Measurements from ENCODE around the gene GSTO2. TPM values are rescaled to one million over a fixed set of nuclear protein-coding genes. Genes with fewer than 3 reads are reported as not detected.

Gene GSTO2
- total RNA-seq, 2 experiments from 2014 or later: 0.77 to 1.2 TPM

DNA sequence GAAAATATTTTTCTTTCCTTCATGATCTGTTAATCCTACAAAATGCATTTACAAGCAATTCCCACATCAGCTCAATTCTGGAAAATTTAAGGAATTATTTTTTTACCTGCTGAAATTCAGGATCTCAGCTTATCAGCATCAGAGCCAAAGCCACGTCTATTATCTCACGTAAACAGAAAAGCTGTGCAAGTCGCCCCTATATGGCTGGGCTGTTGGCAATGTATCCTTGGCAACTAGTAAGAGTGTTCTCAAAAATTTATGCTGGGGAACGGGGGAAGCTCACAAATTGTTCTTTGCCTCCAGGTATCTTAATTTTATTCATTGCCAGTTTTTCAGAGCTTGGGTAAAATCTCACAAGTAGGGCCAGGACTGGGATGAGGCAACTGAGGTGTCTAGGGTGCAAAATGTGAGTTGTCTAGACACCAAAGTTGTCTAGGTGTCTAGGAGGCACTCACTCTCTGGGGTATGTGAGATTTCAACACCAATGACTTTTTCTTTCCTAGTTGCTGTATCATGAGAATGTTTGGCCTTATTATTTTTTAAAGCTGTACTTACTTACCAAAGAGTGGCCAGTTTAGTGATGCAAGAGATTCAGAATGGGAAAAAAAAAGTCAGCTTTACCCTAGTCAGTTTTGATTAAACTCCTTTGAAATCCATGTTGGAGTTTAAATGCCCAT is 5.1 kb downstream of the GSTO2 start:
- ChIA-PET POLR2A (interaction anchor here (0.9 to 2.2 kb wide), 11 partner anchors 8 to 153 kb away, joined by 3 to 9 read pairs (median 3); partner anchors contain the start of genes CFAP58, GSTO1 and ITPRIP), CTCF (interaction anchor here (0.7 to 3.3 kb wide), 19 partner anchors 9 to 386 kb away, joined by 3 to 23 read pairs (median 5); partner anchors contain the start of genes CFAP58, ITPRIP and SFR1)
- H3K4me3 Mint-ChIP-seq: no peak overlapping the region
- Histone ChIP-seq H3K9me3 (ENCODE audit: control insufficient read depth in 1 of 2, insufficient read depth in 1 of 2, low read length in 2 of 2) (peaks cover 0 to 5% of the 10 kb centered on the region in 2 experiments), H3K27me3 (ENCODE audit: control insufficient read depth in 1 of 2, insufficient read depth in 2 of 2, low read length in 2 of 2) (peaks cover 7 to 12% of the 10 kb centered on the region in 2 experiments), H3K4me3 (ENCODE audit: low read length) (no peak overlapping the region), H3K4me1 (ENCODE audit: insufficient read depth, low read length) (peaks cover 18% of the 10 kb centered on the region), H3K36me3 (ENCODE audit: insufficient read depth, low read length) (no peaks in the 10 kb centered on the region), H3K27ac (ENCODE audit: low read depth in 1 of 2, low read length in 2 of 2) (no peak overlapping the region)
- intact Hi-C loops (cut with DNase I, micrococcal nuclease): loop anchor here in 1 of 2 experiments (2.0 kb wide), 1 partner anchor 77 kb away; no protein-coding TSS in a partner anchor
- peaks cover 7% of the 10 kb centered on the region for H3K4me1 Mint-ChIP-seq (ENCODE audit: low read depth)
- TF ChIP-seq, protein P1, sequence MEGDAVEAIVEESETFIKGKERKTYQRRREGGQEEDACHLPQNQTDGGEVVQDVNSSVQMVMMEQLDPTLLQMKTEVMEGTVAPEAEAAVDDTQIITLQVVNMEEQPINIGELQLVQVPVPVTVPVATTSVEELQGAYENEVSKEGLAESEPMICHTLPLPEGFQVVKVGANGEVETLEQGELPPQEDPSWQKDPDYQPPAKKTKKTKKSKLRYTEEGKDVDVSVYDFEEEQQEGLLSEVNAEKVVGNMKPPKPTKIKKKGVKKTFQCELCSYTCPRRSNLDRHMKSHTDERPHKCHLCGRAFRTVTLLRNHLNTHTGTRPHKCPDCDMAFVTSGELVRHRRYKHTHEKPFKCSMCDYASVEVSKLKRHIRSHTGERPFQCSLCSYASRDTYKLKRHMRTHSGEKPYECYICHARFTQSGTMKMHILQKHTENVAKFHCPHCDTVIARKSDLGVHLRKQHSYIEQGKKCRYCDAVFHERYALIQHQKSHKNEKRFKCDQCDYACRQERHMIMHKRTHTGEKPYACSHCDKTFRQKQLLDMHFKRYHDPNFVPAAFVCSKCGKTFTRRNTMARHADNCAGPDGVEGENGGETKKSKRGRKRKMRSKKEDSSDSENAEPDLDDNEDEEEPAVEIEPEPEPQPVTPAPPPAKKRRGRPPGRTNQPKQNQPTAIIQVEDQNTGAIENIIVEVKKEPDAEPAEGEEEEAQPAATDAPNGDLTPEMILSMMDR (IDR thresholded peaks at IDR 0.05): no peak
- H3K27ac Mint-ChIP-seq: no peak overlapping the region
- peaks cover 18% of the 10 kb centered on the region for H3K27me3 Mint-ChIP-seq
- ATAC-seq (ENCODE audit: poor library complexity): no peak
- no peaks in the 10 kb centered on the region for H3K9me3 Mint-ChIP-seq
- H3K36me3 Mint-ChIP-seq (ENCODE audit: low read depth): peaks cover 2% of the 10 kb centered on the region
- DNase-seq: no peak

DNA sequence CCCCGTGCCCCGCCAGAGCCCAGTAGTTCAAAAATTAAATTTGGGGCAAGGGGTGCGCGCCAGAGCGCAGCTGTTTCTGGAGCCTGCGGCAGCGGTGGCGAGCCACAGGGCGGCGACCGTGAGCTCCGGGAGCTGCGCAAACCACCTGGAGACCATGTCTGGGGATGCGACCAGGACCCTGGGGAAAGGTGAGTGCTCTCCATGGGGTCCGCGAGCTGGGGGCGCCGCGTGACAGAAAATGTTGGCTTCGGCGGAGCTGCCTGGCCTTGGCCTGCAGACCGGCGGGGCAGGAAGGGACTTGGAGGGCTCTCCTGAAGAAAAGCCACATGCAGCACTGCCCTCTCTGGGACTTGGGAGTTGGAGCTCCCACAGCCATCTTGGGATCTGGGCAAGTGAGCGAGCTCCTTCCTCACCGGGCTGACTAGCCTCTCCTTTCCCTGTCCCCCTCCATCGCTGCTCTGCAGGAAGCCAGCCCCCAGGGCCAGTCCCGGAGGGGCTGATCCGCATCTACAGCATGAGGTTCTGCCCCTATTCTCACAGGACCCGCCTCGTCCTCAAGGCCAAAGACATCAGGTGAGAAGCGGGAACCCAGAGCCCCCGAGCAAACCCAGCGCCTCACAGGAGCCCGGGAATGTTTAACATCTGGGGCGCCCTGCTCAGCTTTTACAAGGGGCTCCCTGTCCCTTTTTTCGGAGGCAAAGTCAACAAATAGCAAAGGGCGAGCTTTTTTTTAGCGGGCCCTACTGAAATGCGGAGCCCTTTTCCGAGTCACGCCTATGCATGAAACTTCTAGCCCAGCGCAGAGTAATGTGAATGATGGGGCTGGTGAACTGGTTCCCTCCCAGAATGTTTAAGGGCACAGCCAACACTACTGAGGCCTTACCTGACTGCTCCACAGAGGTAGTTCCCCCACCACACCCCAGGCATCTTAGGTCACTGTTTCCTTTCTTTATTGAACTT is 6.1 kb downstream of the GSTO2 start:
- H3K9me3 Mint-ChIP-seq: no peaks in the 10 kb centered on the region
- no peak overlapping the region for H3K27ac ChIP-seq (ENCODE audit: low read depth in 1 of 2, low read length in 2 of 2)
- no peaks in the 10 kb centered on the region for H3K4me1 Mint-ChIP-seq (ENCODE audit: low read depth)
- DNase-seq: peak in 13 of 14 experiments; percentile 19 to 73 (median 37)
- peak; percentile 94 for ATAC-seq (ENCODE audit: poor library complexity)
- H3K4me1 ChIP-seq (ENCODE audit: insufficient read depth, low read length): peaks cover 9% of the 10 kb centered on the region
- no peak overlapping the region for H3K27ac Mint-ChIP-seq
- TF ChIP-seq, protein P1 (IDR thresholded peaks at IDR 0.05): peak; percentile 71
- intact Hi-C loops (cut with DNase I, micrococcal nuclease): loop anchor here in 1 of 2 experiments (2.0 kb wide), 1 partner anchor 76 kb away; no protein-coding TSS in a partner anchor
- H3K27me3 Mint-ChIP-seq: peaks cover 18% of the 10 kb centered on the region
- CTCF ChIA-PET: interaction anchor here (0.7 to 3.3 kb wide), 19 partner anchors 8 to 387 kb away, joined by 3 to 23 read pairs (median 5); partner anchors contain the start of genes CFAP58, ITPRIP and SFR1
- no peaks in the 10 kb centered on the region for H3K36me3 ChIP-seq (ENCODE audit: insufficient read depth, low read length)
- peak overlapping the region; percentile 8 for H3K4me3 ChIP-seq (ENCODE audit: low read length)
- H3K27me3 ChIP-seq (ENCODE audit: control insufficient read depth in 1 of 2, insufficient read depth in 2 of 2, low read length in 2 of 2): peaks cover 7 to 12% of the 10 kb centered on the region in 2 experiments
- POLR2A ChIA-PET: interaction anchor here (0.5 to 2.2 kb wide), 10 partner anchors 8 to 154 kb away, joined by 3 to 9 read pairs (median 3); partner anchors contain the start of genes CFAP58, GSTO1 and ITPRIP
- peak overlapping the region; percentile 15 for H3K4me3 Mint-ChIP-seq
- no peaks in the 10 kb centered on the region for H3K36me3 Mint-ChIP-seq (ENCODE audit: low read depth)
- H3K9me3 ChIP-seq (ENCODE audit: control insufficient read depth in 1 of 2, insufficient read depth in 1 of 2, low read length in 2 of 2): peaks cover 0 to 5% of the 10 kb centered on the region in 2 experiments

DNA sequence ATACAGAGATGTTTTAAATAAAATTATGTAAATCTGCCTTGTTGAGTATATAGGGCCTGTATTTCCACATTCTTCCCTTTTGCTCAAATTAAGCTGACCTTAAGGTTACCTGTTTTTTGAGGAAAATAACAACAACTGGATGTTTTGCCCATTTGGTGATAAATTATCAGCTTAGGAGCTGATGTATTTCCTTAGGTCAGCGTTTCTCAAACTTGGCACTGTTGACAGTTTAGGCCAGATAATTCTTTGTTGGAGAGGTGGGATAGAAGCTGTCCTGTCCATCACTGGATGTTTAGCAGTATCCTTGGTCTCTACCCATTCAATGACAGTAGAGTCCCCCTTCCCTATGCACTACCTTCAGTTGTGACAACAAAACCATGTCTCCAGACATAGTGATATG is 7.2 kb downstream of the GSTO2 start:
- CTCF ChIA-PET: interaction anchor here (0.7 to 2.7 kb wide), 4 partner anchors 10 to 75 kb away, joined by 3 to 17 read pairs (median 6); no protein-coding TSS in a partner anchor
- H3K27me3 Mint-ChIP-seq: peaks cover 22% of the 10 kb centered on the region
- POLR2A ChIA-PET: interaction anchor here (2.2 kb wide), 1 partner anchor 62 kb away, joined by 7 read pairs; the partner anchor contains the start of gene ITPRIP
- no peak for ATAC-seq (ENCODE audit: poor library complexity)
- TF ChIP-seq, protein P1 (IDR thresholded peaks at IDR 0.05): no peak
- Histone ChIP-seq H3K27ac (ENCODE audit: low read depth in 1 of 2, low read length in 2 of 2) (no peak overlapping the region), H3K9me3 (ENCODE audit: control insufficient read depth in 1 of 2, insufficient read depth in 1 of 2, low read length in 2 of 2) (peaks cover 0 to 5% of the 10 kb centered on the region in 2 experiments), H3K4me3 (ENCODE audit: low read length) (no peak overlapping the region), H3K4me1 (ENCODE audit: insufficient read depth, low read length) (peaks cover 9% of the 10 kb centered on the region), H3K27me3 (ENCODE audit: control insufficient read depth in 1 of 2, insufficient read depth in 2 of 2, low read length in 2 of 2) (peaks cover 7 to 12% of the 10 kb centered on the region in 2 experiments), H3K36me3 (ENCODE audit: insufficient read depth, low read length) (no peaks in the 10 kb centered on the region)
- H3K4me3 Mint-ChIP-seq: no peak overlapping the region
- no peak for DNase-seq
- no peaks in the 10 kb centered on the region for H3K4me1 Mint-ChIP-seq (ENCODE audit: low read depth)
- H3K36me3 Mint-ChIP-seq (ENCODE audit: low read depth): no peaks in the 10 kb centered on the region
- intact Hi-C loops (cut with DNase I, micrococcal nuclease): no loop called here
- no peak overlapping the region for H3K27ac Mint-ChIP-seq
- no peaks in the 10 kb centered on the region for H3K9me3 Mint-ChIP-seq

All from CD4-positive, alpha-beta T cell (primary cell).